Stimulated activated CD4-positive, alpha-beta T cell treated with anti-CD3 and anti-CD28 coated beads, Interleukin-12 subunit alpha, Interleukin-12 subunit beta, amount 100 ng/mL, for 48 hours (primary cell): ENCODE data around the gene ACBD4.

Experiments used
- DNase-seq, 3 donors: peaks; one replicate each; pipeline ENCODE4 v3.0.0-alpha.2; 2020; ENCODE audit warnings: low read depth in 2 of 3, low spot score in 1 of 3

Gene ACBD4, protein sequence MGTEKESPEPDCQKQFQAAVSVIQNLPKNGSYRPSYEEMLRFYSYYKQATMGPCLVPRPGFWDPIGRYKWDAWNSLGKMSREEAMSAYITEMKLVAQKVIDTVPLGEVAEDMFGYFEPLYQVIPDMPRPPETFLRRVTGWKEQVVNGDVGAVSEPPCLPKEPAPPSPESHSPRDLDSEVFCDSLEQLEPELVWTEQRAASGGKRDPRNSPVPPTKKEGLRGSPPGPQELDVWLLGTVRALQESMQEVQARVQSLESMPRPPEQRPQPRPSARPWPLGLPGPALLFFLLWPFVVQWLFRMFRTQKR

DNA sequence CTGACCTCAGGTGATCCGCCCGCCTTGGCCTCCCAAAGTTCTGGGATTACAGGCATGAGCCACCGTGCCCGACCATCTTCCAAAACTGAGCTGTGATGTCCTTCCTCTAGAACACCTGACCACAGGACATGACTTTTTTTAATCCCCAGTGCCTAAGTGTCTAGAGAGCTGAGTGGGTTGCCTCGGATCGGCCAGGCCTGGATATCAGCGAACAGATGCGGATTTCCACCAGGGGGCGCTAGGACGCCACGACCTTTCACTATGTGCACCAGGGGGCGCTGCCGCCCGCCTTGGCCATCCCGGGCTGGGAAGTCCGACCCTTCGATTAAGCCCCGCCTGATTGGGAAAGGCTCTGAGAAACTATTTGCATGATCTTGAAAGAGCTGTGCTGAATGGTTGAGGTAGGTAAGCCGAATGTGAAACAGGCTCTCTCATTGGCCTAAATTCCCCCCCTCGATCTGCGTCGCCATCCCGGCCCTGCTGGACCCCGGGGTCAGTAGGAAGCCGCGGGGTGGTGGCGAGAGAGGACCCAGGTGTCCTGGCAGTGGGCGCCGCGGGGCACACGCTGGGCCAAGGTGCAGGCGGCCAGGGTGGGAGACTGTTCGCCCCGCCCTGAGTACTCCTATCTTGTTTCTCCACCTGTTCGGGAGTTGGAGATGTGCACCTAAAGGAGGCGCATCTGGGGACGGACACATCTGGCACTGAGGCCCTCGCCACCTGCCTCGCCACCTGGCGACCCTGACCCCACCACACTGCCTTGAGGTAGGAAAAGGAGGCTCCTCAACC lies at the start of gene ACBD4:
Gene ACBD4 (plus strand): TSS at position 496 of the 786 bp plus-strand sequence. CDS start 458 bp downstream, outside the sequence.
- peak; percentile 94 to 99 (median 95) for DNase-seq

DNA sequence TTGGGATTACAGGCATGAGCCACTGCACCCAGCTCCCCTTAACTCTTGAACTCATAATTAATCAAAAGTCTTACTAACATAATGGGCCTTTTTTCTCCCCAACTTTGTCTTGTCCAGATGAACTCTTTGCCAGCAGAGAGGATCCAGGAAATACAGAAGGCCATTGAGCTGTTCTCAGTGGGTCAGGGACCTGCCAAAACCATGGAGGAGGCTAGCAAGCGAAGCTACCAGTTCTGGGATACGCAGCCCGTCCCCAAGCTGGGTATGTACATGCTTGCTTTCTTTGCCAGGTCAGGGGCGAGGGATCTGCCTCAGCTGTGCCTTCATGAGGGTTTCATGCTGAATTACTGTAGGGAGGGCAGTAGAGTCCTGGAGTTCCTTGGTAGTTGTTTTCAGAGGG lies 49.1 kb upstream of the ACBD4 start:
- DNase-seq = no peak

DNA sequence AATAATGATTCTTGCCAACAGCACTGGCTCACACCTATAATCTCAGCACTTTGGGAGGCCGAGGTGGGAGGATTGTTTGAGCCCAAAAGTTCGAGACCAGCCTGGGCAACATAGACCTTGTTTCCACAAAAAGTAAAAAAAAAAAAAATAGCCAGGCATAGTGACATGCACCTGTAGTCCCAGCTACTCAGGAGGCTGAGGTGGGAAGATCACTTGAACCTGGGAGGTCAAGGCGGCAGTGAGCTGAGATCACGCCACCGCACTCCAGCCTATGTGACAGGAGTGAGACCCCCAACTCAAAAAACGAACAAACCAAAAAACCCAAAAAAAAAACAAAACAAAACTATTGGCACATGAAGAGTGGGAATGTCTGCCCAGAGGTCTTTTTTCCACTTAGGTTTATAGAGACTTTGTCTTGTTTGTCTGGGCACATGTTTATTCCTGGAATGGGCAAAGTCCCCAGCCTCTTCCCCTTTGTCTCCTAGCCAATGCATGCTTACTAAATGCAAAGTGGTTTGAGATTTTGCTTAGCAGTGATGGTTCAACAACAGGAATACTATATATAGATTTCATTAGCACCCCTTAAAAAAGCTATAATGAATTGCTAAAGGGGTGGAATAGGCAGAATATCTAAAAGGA lies 48.5 kb upstream of the ACBD4 start:
- DNase-seq = no peak

DNA sequence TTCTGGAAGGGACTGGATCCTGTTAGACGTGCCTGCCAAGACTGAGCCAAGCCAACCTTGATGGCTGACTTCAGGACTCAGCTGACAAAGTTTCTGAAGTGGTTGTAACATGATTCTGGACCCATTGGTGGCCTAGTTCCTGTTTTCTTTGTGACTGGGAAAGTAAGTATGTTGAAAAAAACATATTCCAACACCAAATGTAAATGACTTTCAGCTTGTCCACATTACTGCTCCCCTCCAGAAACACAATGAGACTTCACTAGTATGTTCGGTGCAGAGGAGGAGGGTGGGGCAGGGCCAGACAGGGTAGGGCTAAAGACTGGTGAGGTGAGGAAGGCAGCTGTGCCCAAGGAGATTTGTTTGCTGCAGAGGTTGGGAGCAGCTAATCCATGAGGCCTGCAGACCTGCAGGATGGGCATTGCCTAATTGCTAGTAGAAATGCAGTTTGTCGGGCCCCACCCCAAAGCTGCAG lies 47.9 kb upstream of the ACBD4 start:
- DNase-seq = no peak

DNA sequence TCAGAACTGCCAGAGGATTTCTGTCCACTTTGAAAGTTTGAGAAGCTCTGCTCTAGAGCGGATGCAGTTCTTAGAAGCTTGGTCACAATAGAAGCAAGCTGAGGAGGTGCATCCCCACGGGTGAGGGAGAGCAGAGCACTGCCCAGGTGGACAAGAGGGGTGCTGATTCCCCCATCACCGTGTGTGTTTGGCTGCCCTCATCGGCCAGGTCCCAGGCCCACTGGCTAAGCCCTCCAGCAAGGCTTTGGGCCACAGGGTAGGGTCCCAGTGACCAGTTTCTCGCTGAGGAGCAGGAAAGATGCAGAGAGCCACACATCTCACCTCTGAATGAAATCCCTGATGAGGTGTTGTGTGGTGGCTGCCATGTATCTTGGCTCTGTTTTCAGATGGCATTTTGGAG lies 47.5 kb upstream of the ACBD4 start:
- no peak for DNase-seq

DNA sequence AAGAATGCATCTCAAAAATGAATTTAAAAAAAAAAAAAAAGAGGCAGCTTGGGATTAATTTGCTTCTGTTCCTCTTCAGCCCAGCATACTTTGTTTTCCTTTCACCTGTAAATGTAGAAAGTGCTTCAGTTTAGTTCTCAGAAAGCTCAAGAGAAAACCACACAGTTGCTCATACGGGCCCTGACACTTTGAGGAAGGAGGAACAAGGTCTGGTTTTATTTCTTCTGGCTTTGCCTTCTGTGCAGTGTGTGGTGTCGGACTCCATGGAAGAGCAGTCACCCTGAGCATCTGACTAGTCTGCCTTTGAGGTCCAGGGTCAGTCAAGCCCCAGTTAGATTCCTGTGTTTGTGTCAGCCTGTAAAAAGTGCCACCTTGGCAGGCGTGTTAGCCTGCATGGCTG lies 46.7 kb upstream of the ACBD4 start:
- no peak for DNase-seq

DNA sequence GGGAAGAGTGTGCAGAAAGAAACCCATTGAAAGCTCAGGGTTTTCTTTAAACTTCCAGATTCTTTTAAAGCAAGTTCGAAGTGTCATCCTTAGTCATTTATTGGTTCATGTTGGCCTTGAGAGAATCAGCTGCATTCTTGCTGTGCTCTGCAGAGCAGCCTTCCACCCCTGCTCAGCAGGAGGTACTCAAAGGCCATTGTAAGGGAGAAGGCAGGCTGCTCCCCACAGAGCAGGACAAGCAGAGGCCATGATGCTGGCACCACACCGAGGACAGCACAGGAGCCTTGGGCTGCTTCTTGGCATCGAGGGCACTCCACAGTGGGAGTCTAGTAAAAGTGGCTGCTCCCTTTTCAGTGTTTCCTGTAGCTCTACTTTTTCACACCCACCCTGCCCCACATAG lies 44.8 kb upstream of the ACBD4 start:
- DNase-seq = no peak

DNA sequence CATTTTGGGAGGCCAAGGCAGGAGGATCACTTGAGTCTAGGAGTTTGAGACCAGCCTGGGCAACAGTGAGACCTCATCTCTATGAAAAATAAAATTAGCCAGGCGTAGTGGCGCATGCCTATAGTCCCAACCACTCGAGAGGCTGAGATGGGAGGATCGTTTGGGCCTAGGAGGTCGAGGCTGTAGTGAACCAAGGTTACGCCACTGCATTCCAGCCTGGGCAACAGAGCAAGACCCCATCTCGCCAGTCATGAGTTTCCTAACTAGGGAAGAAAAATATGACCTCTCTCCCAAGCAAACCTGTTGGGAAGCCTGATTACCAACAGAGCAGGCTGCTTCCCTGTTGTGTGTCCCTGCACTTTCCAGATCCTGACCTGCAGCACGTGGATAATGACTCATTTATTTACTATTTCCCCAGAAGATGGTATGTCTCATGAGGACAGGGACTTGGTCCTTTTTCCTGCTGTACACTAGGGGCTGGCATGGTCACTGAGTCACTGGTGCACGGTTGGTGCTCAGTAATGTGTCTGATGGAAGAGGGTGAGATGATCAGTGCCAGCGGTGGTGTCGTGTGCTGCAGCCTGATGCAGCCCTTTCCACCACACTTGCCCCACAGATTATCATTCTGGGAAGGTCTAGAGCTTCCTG lies 43.6 kb upstream of the ACBD4 start:
- no peak for DNase-seq

DNA sequence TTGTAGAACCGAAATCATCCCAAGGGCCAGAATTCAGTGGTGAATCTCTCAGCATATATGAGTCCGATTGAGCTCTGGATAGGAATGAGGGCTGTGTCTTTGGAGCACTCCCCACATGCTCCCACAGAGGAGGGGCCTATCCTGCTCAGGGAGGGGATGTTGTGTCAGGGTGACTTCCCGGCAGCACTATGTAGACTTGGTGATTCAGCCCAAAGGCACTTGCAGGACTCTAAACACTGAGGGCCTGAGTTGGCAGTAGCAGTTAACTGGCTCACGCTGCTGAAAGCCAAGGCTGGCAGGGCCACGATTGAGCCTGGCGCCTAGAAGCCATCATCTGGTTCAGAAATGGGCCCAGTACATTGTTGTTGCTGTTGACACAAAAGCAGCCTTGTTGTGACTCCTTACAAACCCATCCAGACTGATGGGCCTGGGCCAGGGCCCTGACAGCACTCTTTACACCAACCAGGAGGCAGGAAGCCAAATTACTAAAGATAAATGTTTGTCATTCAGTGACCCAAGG lies 42.5 kb upstream of the ACBD4 start:
- DNase-seq = no peak

DNA sequence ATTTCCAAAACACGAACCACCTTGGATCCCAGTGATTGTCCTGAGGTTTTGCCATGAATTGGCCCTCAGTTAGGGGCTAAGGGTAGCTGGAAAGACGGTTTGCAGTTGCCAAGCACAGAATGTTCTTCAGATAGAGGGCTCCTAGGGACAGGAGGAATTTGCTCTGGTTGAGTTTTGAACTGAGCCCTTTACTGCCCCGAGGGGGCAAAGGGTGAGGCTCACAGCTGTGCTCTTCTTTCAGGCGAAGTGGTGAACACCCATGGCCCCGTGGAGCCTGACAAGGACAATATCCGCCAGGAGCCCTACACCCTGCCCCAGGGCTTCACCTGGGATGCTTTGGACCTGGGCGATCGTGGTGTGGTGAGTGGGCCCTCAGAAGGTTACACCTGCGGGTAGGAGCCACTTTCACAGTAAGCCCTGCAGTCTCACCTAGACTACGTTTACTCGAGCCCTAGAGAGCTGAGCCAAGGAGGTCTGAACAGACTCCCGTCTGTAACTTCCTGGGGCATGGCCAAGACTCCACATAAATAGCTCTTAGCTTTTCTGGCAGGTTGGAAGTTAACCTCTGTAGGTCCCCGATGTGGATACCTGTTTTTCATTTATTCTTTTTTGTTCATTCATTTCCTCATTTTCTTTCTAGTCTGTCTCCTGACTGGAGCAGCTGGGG lies 41.9 kb upstream of the ACBD4 start:
- no peak for DNase-seq

DNA sequence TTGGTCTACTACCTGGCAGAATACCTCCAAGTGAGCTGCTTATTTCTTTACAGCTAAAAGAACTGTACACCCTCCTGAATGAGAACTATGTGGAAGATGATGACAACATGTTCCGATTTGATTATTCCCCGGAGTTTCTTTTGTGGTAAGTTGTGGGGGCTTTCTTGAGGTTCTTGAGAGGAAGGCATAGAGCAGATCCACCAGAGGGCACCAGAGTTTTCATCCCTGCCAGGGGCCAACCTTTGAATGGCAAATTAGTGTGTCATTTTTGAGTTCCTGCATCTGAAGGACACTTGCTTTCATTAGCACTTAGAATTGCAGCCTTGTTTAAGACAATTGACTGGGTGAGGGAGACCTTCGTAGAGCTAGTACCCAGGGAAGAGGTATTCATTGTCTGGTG lies 39.3 kb upstream of the ACBD4 start:
- no peak for DNase-seq

DNA sequence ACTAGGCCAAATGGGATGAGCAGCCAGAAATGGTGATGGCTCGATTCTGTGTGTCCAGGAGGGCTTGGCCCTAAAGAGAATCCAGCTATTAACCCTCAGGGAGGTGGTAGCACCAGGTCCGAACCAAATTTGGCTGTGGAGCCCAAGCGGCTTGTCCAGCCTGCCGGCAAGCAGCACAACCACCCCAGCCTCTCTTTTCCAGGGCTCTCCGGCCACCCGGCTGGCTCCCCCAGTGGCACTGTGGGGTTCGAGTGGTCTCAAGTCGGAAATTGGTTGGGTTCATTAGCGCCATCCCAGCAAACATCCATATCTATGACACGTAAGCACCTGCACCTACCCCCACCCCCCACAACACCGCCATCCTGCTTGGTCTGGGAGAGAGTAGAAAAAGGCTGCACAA lies 38.6 kb upstream of the ACBD4 start:
- DNase-seq = no peak

DNA sequence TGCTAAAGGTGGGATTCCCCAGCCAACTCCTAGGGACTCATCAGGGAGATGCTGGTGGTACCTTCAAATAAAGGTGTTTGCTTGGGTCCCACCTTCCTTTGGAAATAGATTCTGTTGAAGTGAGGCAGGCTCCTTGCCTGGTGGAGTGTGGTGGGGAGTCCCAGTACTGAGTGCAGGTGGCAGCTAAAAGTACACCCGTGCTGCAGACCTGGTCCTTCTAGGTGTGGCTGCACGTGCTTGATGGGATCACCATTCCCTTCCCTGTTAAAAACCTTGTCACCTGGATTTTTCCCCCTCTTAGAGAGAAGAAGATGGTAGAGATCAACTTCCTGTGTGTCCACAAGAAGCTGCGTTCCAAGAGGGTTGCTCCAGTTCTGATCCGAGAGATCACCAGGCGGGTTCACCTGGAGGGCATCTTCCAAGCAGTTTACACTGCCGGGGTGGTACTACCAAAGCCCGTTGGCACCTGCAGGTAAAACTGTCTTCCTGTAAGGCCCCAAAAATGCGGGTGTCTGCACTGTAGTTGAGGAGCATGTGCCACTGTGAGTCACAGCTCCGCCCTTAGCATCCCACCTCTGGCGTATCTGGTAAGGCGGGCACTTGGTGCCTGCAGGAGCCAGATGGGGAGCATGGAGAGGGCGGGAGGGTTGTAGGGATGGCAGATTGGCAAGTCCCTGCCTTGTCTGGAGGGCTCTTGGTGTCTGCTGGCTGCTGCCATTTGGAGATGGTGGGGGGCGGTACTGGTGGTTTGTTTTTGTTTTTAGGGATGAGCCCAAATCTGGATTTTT lies 37.2 kb upstream of the ACBD4 start:
- DNase-seq = no peak

DNA sequence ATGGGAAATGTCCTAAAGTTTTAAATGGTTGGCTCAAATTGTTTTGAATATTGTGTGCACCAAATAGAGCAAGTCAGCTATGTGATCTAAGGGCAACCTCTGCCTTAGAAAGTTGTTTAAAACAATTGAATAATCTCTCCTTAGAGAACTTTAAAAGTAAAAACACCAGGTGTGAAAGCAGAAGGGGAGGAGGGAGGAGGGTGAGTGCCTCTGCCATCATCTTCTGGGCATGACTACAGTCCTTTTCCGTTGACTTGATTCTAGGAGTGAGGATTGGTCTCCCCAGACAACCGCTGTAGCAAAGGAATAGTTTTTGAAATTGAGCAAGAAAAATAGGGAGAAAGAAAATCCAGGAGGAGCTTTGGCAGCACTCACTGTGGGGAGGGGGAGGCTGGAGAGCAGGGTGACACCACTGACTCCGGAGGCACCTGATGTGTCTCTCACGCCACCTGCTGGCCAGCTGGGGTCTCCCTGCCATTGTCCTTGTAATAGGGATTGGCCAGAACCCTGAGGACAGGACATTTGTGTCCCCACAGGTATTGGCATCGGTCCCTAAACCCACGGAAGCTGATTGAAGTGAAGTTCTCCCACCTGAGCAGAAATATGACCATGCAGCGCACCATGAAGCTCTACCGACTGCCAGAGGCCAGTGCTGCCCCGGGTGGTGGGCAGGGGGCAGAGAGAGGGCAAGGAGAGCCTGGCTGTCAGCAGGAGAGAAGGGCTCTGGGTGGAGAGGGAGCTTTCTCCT lies 36.4 kb upstream of the ACBD4 start:
- DNase-seq = peak; percentile 50 to 71 (median 70)

DNA sequence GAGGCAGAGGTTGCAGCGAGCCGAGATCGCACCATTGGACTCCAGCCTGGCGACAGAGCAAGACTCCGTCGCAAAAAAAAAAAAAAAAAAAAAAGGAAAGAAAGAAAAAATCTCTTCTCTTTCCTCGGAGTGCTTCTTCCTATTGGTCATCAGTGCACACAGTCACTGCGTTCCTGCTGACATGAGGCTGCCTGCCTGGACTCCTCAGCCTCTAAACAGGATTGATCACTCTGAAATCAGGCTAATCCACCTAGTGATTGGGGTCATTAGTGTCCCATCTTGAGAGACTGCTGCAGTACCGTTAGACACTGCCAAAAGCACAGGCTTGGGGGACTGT lies 34.0 kb upstream of the ACBD4 start:
- DNase-seq = no peak

DNA sequence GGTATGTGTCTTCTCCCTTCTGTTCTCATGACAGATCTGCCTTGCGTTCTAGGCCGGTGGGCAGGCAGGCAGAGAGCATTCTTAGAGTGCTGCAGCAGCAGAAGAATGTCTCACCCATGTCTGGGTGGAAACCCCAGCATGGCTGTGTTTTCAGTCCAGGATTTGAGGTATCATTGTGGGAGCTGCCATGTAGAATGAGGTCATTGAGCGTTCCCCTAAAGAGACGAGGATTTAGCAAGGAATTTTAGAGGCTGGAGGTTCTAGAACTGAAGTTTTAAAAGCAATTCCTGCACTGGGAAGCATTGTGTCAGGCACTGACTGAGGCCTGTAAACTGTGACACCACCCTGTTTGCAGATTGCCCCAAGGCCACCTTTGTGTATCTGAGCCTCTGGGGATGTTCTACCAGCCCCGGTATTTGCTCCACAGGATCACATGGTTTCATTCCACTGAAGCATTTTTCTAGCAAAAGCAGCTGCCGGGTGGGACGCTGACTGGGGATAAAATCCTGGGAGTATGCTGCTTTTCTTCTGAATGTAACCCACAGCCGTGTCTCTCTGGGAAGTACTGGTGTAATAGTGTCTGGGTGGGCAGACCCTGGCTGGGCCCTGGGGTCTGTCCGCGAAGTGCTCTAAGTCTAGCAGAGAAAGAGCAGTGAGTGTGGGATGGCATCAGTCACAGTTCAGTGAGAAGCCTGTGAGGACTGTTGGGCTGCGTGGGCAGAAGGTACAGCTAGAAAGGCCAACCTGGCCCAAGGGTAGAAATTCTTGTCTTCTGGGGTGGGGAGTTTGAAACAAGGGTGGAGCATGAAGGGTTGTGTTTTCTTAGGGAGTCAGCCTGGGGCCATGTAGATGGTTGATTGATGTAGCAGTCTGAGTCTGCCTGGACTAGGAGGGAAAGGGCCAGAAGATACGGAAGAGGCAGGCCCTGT lies 33.3 kb upstream of the ACBD4 start:
- no peak for DNase-seq

DNA sequence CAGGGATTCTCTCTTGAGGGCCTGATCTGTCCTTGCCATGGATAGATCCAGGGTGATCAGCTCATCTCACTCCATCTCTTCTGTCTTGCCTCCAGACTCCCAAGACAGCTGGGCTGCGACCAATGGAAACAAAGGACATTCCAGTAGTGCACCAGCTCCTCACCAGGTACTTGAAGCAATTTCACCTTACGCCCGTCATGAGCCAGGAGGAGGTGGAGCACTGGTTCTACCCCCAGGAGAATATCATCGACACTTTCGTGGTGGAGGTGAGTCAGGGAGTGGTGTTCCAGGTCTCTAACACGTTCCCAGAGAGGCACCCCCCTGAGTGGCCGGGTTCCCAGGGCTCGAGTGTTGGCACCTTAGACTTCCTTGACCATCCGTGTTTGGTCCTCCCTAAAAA lies 32.6 kb upstream of the ACBD4 start:
- DNase-seq = no peak

DNA sequence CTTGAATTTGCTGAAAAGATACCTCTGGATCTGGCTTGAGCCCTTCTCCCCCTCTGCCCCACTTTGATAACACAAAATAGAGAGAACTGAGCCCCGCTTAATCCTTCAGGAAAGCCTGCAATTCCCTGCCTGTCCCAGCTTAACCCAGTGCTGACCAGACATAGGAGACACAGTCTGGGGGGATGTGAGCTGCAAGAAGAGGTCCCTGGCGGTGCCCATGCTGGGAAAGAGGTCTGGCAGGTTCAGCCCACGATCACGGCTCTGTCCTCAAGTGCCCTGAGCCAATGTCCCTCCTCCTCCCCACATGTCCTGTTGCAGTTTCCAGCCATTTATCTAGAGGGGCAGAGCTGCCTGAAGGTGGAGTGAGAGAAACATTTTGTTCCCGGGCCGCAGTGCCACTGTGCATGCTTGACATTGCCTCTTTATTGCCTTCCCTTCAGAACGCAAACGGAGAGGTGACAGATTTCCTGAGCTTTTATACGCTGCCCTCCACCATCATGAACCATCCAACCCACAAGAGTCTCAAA lies 32.2 kb upstream of the ACBD4 start:
- DNase-seq = no peak
